GM19468 (cell line): Measurements from ENCODE around the gene COL9A3.

Experiments used
- ATAC-seq: cut with Tn5 transposase; IDR thresholded peaks from one replicate; pipeline ENCODE4 v1.9.1; 2021; ENCODE audit warnings: mild to moderate bottlenecking, moderate library complexity, moderate number of reproducible peaks; ENCODE audit not compliant: unreplicated experiment; ENCODE audit errors: extremely low read depth

Gene COL9A3

DNA sequence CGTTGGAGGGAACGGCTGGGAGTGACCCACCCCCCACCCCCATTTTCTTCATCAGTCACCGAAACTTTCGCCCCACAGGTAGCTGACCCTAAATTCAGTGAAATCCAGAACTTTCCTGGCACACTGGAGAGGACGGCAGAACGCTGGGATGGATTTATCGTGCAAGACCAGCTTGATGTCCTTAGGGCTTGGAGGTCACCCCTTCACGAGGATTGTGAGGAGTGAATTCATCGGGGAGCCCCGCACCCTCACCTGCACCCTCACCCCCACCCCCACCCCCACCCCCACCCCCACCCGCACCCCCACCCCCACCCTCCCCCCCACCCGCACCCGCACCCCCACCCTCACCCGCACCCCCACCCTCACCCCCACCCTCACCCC lies 58.1 kb downstream of the COL9A3 start:
- no peak for ATAC-seq

DNA sequence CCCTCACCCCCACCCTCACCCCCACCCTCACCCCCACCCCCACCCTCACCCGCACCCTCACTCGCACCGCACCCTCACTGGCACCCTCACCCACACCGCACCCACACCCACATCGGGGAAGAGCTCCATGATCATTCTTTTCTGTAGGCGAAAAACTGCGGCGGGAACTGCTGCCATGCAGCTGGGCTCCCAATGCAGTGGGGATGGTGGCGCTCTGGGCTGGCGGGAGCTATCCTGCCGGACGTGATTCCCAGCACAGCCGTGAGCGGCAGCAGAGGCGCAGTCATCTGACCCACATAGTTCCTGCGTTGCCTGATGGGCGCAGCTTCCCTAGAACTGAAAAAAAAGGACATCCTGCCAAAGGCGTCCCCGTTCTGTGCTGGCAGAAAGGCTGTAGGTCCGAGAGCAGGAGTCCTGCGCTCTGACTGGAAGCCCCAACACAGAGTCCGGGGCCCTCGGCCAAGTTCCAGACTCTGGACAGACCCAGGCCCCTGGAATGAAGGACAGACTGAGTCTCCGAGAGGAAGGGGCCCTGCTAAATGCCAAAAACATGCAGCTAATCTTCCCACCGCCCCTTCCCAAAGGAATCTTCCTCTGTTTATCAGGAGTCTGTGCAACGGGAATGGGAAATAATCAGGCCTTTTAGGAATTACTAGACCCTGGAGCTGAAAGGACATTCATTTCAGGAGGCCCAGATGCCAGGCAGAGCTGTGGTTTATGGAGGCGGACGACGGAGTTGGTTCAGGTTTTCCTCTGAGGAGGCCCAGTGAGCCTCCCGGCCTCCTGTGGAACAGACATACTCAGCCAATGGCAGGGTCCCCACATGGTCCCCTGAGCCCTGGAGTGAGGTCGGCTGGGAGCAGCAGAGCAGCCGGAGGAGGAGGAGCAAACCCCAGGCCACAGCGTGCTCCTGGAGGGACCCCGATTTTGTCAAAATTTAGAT lies 58.8 kb downstream of the COL9A3 start:
- no peak for ATAC-seq

DNA sequence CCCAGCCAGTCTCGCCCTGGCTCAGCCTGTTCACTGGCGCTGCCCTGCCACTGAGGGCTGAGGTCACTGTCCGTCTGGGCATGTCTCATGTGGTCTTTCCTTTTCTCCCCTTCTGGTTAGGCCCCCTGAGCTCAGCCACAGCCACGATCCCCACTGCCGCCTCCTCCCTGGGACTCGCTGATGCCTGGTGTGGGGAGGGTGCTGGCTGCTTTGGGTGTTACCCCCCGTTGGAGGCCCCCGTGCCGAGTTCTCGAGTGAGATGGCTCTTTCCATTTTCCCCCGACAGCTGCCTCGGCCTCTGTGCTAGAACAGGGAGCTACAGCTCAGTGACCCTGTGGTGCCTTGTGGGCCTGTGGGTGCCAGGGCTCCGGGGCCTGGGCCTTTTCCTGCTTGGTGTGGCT lies 59.7 kb downstream of the COL9A3 start:
- ATAC-seq = no peak

DNA sequence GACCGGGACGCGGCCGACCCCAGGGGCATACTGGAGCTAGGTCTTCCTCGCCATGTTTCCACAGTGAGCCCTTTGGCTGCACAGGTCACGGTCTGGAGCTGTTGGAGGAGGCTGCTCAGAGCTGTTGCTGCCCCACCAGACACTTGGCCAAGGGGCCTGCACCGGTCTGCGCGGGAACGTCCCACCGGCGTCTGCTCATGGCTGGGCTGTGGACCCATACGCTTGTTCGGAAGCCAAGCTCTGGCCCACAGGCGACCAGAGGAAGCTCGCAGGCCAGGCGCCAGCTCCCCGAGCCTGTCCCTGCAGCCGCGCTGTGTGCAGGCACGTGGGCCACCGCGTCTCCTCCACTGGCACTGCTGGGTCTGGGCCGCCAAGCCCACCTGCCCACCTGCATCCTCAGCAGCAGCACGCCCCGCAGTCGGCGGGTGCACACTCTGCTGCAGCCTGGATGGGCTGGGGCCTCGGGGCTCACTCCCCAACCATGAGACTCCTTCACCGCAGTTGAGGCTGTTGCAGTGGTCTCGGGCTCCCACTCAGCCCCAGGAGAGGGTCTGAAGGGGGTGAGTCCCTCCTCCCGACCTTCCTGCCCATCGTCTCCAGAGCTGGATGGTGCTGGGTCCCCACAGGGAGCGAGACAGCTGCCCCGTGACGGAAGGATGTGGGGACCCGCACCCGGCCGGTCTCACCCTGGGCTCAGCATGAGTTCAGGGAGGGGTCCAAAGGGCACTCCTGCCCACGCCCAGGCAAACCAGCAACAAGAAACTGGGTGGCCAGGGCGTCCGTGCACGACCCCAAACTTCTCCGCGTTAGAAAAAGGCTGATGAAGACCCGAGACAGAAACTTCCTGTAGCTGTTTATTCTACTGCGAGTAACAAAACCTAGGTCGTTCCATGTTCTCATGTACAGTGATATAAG lies 60.3 kb downstream of the COL9A3 start:
- no peak for ATAC-seq

DNA sequence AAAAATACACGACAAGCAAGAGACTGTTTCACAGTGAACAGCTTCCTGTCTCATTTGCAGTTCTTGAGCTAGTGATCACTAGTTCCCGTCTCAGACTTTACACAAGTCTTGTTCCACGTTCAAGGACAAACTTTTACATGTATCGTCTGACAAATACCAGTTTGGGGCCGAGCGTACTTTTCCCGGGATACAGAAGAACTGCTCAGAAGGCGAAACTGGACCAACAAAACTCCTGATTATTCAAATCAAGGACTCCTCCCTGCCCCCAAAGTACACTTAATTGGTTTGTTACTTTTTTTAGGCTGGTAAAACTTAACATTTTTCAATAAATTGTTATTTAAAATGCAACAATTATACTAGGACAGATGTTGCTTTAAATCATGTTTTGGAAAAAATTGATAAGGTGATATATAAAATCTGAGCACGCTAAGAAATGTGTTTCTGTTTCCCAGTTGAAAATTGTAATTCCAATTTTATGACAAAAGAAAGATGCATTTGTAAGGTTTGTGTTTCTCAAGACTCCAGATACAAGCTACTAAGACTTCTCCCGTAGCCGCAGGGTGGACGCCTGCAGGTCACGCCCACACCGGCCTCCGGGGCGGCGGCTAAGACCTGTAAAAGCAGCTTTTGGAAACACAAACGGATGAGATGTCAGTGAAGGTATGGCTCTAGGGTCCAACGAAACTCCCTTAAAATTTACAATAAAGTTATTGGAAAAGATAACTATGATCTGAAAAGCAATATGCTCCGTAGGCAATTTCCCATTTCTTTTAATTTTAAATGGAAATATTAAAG lies 61.6 kb downstream of the COL9A3 start:
- no peak for ATAC-seq

DNA sequence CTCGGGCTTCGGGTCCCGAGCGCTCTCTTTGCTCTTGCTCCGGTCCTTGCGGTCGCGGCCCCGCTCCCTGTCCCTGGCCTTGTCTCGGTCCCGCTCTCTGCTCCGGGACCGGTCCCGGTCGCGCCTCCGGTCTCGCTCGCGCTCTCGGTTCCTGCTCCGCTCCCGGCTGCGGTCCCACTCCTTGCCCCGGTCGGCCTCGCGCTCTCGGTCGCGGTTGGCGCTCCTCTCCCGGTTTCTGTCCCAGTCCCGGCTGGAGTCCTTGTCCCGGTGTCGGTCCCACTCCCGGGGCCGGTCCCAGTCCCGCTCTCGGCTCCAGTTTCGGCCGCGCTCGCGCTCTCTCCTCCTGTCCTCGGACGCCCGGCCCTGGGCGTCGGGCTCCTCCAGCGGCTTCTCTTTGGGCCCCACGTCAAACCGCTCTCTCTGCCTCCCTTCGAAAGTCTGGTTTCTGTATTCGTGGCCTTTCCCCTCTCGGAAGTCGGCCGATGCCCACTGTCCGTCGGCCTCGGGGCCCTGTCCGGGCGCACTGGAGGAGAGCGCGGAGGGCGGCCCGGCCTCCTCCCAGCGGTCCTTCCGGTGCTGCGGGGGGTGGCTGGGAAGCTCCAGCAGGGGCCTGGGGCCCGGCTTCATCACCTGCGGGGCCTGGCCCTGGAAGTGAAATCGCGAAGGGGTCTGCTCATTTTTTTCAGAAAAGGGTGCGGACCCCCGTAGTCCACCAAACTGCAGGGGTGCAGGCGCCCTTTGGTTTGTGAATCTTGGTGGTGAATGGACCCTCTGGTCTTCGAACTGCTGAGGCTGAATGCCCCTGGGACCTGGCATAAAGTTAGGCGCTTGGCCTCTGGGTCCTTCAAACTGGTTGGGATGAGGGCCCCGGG lies 62.7 kb downstream of the COL9A3 start:
- no peak for ATAC-seq

DNA sequence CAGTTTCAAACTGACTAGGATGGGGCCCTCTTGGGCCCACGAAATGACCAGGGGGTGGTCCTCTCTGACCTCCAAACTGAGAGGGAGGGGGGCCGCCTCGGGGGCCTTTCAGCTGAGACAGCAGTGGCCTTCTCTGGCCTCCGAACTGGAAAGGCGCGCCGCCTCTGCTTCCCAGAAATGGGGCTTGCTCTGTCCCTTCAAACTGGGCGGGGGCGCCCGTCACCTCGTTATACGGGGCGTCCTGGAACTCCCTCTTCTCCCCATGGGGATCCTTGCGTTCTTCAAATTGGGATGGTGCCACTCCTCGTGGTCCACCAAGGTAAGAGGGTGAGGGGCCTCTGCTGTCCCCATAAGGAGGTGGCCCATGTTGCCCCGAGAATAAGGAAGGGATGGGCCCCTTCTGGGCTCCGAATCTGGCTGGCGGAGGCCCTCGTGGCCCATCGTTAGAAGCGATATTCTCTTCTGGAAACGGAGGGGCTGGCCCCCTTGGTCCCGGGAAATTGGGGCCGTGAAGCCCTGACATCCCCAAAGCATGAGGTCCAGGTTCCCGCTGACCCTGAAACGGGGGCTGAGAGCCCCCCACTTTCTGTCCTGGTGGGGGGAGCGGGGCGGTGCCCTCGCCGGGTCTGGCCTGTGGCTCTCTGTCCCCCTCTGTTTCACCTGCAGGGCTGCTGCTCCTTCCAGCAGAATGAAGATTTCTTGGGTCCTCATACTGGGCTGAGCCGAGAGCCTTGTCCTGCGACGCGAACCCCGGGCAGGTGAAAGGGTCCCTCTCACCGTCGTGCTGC lies 63.5 kb downstream of the COL9A3 start:
- ATAC-seq = no peak

DNA sequence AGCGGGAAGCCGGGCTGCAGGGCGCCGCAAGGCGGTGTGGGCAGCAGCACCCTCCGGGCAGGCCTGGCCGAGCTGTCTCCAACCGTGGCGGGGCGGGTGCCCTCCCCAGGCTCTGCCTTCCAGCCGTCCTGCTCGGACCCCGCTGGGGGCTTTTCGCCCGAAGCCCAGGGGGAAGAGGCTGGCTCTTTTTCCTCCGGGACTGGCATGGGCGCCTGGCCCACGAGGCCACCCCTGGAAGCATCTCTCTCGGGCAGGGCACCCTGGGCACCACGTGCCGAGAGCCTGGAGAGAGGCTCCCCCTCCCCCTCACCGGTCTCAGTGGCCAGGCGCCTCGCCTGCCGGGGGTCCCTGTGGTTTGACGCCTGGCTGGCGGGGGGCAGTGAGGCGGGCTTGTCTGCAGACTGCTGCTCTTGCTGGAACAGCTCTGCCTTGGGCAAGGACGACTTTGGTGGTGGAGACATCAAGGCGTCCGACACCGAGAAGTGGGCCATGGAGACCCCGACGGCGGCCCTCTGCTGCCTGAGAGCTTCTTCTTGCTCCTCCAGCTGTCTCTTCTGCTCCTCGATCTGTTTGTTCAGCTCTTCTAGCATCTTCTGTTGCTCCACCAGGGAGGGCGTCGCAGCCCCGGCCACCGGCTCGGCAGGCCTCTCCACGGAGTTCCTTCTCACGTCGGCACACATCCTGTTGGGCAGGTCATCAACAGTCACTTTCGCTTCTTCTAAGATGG lies 64.2 kb downstream of the COL9A3 start:
- no peak for ATAC-seq

DNA sequence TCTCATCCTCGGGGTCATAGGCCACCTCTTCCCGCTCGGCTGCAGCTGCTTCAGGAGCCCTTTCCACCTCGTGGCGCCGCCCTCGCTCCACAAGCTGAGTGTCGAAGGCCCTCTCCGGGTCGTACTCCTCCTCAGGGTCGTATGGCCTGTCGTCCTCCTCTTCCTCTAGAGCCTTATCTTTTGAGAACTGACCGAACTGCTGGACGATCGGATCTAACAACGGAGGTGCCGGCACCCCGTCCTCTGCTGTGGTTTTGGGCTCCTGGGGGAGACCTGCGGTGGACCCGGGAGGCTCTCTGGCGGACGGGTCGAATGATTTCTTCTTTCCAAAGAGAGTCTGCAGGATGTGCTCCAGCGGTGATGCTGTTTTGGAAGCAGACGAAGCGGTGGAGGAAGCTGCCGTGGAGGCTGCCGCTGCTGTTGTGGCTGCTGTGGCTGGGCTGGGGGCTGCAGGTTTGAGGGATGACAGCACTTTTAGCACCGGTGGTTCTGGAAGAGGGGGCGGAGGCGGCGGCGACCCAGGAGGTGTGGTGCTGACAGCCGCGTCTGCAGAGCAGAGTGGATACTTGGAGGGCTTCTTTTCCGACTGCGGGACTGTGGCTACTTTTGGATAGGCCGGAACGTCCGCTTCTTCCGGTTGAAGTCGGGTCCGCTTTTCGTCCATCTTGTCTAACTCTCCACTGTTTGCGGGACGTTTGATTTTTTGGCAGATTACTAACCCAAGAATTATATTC lies 65.0 kb downstream of the COL9A3 start:
- no peak for ATAC-seq

DNA sequence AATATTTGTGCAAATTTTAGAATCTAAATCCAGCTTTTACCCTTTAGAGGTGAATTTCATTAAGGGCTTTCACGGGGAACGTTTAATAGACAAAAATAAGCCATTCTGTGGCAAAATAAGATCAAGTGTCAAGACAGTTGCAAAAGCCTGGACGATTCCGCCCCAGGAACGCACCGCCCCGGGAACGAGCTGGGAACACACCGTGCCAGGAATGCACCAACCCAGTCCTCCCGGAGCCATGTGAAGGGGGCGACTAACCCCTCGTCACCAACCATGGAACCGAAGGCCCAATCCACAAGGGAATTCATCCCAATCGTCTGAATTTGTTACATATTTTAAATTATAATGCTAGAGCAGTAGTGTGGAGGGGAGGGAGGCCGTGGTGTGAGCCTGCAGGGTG lies 65.6 kb downstream of the COL9A3 start:
- no peak for ATAC-seq

DNA sequence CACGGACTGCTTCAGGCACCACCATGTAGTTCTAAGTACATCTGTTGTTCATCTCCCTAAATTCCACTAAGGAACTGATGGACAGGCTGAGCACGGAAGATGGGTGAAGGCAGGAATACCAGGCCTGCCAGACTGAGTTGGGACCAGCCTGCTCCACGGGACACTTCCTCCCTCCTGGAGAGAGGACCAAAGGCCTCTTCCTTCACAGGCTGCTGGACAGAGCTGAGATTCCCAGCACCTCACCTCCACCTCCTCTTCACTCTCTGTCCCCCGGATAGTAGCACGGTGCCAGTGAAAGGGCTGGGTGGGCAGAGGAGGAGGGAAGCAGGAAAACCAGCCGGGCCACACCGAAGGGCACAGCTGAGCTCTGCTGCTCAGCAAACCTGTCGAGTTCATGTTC lies 67.7 kb downstream of the COL9A3 start:
- ATAC-seq = no peak

DNA sequence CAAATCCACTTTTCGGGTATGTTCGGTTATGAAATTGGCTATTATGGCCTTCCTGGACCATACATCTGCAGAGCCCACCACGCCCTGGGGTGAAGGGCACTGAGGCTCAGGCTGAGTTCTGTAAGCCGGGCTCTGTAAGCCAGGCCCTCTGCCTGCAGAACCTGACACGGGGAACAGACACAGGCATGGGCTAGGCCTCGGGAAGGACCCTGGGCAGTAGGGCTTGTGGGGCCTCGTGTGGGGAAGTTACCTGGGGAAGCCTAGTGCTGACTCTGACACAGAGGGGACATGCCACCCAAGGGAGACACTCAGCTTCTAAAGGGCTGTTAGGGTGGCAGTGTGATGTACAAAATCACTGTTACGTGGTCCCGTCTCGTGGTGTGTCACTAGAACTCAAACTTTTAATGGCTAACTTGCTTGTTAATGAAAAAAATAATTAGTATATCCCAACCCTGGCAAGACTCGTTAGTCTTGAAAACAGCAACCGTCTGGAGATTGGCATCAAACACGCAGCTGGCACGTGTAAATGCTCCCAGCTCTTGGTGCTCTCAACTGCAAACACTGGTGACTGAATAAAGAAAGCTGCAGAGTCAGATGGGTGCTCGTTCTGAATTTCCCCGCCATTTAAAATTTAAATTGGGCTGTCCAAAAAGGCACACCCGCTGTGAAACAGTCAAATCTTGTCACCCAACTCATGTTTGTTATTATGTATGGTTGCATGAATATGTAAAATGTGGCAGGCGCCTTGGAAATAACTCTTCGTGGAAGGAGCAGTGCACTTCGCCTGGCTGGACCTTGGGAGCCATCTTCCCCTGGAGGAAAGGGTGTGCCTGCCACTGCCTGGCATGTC lies 68.4 kb downstream of the COL9A3 start:
- no peak for ATAC-seq

DNA sequence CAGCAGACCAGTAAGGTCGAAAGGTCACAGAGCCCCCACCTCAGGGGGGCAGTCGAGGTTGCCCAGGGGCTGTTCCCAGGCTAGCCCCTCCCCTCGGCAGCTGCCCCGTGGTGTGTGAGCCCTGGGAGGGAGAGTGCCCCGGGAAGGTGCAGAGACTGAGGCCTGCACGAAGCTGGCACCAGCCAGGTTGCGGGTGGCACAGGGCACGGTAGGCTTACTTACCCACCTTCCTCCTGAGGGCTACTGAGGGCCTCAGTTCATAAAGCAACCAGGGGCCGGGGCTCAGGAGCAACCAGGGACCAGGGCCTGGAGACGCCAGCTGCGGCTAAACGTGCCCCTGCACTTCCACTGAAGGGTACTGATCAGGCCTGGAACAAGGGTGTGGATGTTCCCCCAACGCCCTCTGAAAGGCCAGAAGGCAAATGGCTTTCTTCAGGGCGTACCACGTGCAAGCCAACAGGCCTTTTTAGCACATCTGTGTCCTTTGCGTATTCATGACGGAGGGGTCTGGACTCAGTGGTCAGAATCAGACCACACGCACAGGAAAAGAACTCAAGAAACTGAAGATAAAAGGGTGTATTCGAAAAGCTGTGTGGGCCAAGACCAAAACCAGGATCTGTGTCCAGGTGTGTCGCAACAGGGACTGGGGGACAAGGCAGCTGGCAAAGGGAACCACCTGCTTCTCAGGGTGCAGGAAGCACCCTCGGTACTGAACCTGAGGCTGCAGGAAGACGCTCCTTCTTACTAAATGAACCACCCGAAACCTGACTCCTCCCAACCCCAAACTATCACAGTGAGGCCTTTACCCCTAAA lies 69.3 kb downstream of the COL9A3 start:
- no peak for ATAC-seq

DNA sequence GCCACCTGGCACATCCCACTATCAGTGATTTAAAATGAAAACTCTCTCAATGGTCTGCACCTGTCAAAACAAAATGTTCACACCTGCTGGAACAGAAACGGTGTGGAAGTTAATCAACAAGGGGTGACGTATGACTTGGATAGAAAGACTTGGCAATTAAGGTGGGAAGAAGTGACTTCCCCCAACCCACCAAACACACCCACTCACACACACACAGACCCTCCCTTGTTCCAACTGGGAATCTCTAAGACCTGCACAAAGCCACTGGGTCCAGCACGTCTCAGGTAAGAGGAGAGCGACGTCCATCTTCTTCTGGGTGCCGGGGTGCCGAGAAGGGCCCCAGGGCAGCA lies 69.8 kb downstream of the COL9A3 start:
- no peak for ATAC-seq

DNA sequence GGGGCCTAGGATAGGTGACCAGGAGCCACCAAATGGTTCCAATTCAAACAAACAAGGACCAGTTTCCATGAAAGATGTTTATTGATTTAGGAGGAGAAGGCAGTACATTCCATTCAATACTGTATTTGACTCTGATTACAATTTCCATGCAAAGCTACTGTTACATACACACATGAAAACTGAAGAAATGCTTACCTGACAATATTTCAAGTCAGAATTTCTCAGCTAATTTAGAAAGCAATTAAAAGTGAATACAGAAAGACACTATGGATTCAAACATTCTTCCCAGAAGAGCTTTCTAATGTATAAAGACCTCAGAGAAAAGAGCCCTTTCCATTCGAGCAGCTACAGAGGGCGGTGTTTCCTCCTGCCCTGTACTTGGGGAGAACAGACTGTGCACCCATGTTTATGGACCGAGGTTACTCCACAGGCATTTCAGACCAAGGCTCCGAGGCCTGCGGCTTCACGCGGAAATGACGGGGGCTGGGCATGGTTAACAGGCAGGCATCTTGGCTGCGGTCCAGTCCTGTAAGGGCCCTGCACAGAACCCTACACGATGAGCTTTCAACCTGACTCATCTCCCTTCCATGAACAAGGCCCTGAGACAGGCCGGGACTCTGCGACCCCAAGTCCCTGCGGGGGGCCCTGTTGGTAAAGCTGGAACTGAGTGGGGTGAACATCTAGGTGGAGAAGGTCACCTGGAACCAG lies 70.5 kb downstream of the COL9A3 start:
- no peak for ATAC-seq
